Activated CD8-positive, alpha-beta T cell treated with anti-CD3 and anti-CD28 coated beads, Interleukin-2, amount 10 ng/mL, durations not matched to agents 7 days and 5 days (primary cell): ENCODE data around the gene WDR59. TPM values are rescaled to one million over a fixed set of nuclear protein-coding genes. Genes with fewer than 3 reads are reported as not detected.

ENCODE experiments used
- ATAC-seq: fragments of 150-1000 bp; cut with Tn5 transposase; one replicate; pipeline ENCODE4 v1.10.0; 2021; ENCODE audit warnings: moderate library complexity
- CTCF ChIA-PET: fragments of 350-600 bp; sonication (Branson Sonifier 250); formaldehyde crosslinking; loops from one replicate; lab custom pipeline; 2021; ENCODE audit warnings: antibody characterized with exemption; lab: Charles Lee
- POLR2A ChIA-PET: fragments of 350-600 bp; sonication (Branson Sonifier 250); formaldehyde crosslinking; loops from one replicate; lab custom pipeline; 2021; ENCODE audit warnings: antibody characterized with exemption; lab: Charles Lee
- DNase-seq: peaks from one replicate; pipeline ENCODE4 v3.0.0-alpha.2; 2020
- H3K27ac Mint-ChIP-seq: one replicate; pipeline ENCODE4 v1.8.0; 2021; ENCODE audit warnings: mild to moderate bottlenecking, mixed read lengths
- H3K27me3 Mint-ChIP-seq: one replicate; pipeline ENCODE4 v1.8.0; 2021; ENCODE audit warnings: low read depth, mixed read lengths
- H3K36me3 Mint-ChIP-seq: one replicate; pipeline ENCODE4 v1.8.0; 2021; ENCODE audit warnings: low read depth, mixed read lengths
- H3K4me1 Mint-ChIP-seq: one replicate; pipeline ENCODE4 v1.8.0; 2021; ENCODE audit warnings: low read depth, mixed read lengths
- H3K4me3 Mint-ChIP-seq: one replicate; pipeline ENCODE4 v1.8.0; 2021; ENCODE audit warnings: mild to moderate bottlenecking, mixed read lengths
- H3K9me3 Mint-ChIP-seq: one replicate; pipeline ENCODE4 v1.8.0; 2022; ENCODE audit warnings: mixed read lengths; ENCODE audit not compliant: insufficient read depth
- total RNA-seq, 2 experiments: library from RNA; stranded (reverse); gene quantifications; one replicate each; pipeline ENCODE4 v1.2.3, GENCODE V29; 2021

WDR59 gene
- total RNA-seq, 2 experiments from 2014 or later = 58.3 to 63.5 TPM

DNA sequence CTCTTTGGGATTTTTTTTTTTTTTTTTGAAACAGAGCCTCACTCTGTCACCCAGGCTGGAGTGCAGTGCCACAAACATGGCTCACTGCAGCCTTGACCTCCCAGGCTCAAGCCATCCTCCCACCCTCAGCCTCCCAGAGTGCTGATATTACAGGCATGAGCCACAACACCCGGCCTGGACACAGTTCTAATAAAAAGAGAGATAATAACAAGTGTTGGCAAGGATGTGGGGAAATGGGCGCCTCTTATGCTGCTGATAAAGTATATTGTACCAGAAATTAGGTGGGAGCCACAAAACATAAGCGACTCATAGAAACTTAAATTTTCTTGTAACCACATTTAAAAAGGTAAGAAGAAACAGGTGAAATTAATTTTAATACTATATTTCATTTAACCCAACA, 159.9 kb downstream of the WDR59 start:
- no peak overlapping the region for H3K27ac Mint-ChIP-seq
- H3K27me3 Mint-ChIP-seq = peaks cover 23% of the 10 kb centered on the region
- ATAC-seq (no peak), DNase-seq (no peak)
- ChIA-PET CTCF (no interaction called here), POLR2A (no interaction called here)
- peaks cover 6% of the 10 kb centered on the region for H3K9me3 Mint-ChIP-seq
- no peak overlapping the region for H3K4me3 Mint-ChIP-seq
- H3K36me3 Mint-ChIP-seq = peaks cover 1% of the 10 kb centered on the region
- H3K4me1 Mint-ChIP-seq = no peaks in the 10 kb centered on the region

Other genes starting within 250 kb of the WDR59 start
- not detected for gene FA2H, start 210.3 kb downstream of the WDR59 start, total RNA-seq
- 10 to 100 TPM in 1 of 2 experiments, 1 to 10 TPM in 1; 8.5 to 11.1 TPM for gene ZNRF1, start 13.9 kb upstream of the WDR59 start, total RNA-seq
- under 1 TPM in 1 of 2 experiments, not detected in 1; 0.13 TPM for gene LDHD, start 131.7 kb upstream of the WDR59 start, total RNA-seq
- gene ZFP1, start 163.4 kb upstream of the WDR59 start, total RNA-seq = 10 to 100 TPM; 18.3 to 19.5 TPM
- gene CTRB2, start 222.0 kb upstream of the WDR59 start, total RNA-seq = not detected
- gene CTRB1, start 233.9 kb upstream of the WDR59 start, total RNA-seq = not detected